Measurements from ENCODE around the gene CAB39.

- TF ChIP-seq EZH2 (IDR thresholded peaks at IDR 0.05; ENCODE audit: borderline replicate concordance, insufficient read depth, low read depth, low read length, poor library complexity, severe bottlenecking) (no peak), CTCF (IDR thresholded peaks at IDR 0.05) (no peak)
Measured at GRCh38 chr2:230864122-230864604, 151.5 kb downstream of the CAB39 start.

Data from B cell (primary cell).